ENCODE results near the gene MTA1.

Gene MTA1

DNA sequence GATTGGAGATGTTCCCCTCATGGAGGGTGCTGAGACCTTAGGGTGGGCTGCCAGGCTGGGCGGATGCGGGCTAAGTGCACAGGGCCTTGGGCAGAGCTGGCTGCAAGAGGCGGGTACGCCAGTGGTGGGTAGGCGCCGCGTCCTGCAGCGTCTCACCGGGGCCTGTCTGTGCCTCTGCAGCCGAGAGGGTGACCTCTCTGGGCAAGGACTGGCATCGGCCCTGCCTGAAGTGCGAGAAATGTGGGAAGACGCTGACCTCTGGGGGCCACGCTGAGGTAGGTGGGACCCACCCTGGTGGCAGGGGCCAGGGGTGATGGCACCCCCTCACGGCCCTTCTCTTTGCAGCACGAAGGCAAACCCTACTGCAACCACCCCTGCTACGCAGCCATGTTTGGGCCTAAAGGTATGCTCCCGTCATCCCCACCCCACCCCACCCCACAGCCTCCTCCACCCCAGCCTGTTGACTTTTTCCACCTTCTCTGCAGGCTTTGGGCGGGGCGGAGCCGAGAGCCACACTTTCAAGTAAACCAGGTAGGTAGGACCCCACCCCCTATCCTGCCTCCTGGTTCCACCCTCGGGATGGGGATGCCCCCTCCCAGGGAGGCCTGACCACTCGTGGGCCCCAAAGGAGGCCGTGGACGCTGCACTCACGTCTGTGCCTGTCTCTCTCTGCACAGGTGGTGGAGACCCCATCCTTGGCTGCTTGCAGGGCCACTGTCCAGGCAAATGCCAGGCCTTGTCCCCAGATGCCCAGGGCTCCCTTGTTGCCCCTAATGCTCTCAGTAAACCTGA, 68.6 kb downstream of the MTA1 start:
- no peak for DNase-seq (ENCODE audit: low spot score)

DNA sequence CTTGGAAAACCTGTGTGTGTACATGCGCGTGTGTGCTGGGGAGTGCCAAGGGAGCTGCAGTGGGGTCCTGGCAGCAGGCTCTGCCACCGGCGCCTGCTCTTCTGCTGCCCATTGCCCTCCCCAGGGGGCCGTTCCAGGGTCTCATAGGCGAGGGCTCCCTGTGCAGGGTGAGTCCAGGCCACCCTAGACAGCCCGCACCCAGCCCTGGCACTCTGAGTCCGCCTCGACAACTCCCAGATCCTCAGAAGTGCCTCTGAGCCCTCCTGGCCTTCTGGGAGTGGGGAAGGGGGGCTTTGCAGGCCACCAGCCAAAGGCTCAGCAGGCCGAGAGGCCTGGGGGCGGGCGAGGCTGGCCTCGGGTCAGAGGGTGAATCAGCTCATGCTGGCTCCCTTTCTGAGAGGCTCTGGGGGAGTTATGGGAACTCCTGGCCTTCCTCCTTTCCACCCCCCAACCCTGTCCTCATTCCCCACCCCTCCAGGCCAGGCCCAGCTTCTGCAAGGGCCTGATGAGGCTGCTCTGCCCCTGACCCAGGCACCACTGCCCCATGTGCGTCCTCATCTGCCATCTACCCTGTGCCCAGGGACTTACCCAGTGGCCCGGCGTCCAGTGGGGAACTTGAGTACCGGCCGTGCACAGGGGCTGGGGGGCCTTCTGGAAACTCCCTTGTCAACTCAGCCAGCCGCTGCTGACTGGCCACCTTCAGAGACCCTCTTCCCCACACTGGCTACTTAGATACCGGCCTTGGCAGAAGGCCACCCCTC, 69.3 kb downstream of the MTA1 start:
- DNase-seq (ENCODE audit: low spot score) = no peak

DNA sequence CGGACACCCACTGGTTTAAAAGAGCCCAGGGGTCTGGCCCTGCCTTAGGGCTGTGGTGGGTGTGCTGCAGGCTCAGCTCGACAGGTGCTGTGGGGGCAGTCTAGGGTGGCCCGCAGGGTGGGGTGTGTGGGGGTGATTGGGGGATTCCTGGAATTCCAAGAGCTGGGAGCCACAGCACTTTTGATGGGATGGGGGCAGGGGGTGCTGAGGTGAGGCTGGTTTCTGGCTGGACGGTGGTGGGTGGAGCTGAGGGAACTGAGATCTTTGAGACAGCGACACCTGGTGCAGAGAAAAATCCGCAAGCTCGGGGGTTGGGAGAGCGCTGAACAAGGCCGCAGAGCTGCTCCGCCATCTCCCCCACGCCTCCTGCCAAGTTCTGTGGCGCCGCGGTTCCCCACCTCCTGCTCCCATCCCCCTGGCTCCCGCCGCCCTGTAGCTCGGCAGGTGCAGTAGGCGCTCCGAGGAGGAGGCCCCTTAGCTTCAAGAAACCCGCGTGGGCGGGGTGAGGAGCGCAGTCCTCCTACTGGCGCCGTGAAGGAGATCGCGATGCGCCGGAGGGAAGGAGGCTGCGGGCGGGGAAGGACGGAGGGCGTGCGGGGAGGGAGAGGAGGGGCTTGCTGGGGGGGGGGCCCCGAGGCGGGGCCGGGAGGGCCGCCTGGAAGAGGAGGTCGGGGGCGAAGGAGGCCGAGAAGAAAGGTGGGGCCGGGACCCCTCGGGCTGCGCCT, 70.1 kb downstream of the MTA1 start:
- DNase-seq (ENCODE audit: low spot score) = peak; percentile 91

DNA sequence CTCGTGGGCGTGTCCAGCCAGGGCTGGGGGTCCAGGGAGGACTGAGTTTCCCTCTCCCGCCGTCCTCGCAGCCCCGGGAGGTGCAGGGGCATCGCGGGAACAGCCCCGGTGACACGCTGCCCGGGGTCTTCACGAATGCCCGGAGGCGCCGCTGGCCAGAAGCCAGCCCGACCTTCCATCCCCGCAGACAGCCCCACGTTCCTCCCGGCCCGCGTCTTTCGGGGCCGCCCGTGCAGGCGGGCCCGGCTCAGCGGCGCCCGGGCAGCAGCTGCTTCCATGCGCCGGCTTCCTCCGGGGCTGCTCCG, 70.6 kb downstream of the MTA1 start:
- DNase-seq (ENCODE audit: low spot score) = no peak

DNA sequence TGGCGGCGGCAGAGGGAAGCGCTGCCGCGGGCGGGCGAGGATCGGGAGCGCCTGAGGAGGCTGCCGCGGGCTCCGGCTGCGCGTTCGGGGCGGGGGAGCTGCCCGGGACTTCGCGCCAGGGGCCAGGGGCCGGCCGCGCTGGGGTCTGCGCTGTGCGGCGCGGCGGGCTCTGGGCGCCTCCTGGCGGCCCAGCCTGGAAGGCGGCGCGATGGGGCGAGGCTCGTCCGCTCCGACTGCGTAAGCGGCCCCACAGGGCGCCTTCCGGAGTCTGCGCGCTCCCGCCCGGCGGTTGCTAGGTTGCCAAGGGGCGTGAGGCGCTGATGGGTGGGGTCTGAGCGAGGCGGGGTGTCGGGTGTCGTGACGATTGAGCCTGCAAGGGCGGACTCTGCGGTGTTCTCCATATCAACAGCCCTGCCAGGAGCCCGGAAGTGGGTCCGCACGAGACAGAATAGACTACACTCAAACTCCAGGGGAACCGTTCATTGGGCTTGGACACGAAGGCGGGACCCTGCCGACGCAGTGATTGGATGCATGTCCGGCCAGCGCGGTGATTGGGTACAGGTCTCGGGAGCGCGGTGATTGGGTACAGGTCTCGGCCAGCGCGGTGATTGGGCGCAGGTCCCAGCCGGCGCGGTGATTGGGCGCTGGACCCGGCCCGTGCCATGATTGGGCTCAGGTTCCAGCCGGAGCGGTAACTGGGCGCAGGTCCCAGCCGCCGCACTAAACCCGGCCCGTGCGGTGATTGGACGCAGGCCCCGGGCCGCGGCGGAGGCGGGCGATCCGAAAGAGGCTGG, 71.1 kb downstream of the MTA1 start, which contains the start of gene TEDC1:
Gene TEDC1, plus strand, starts transcription at position 675 of the 794 bp plus-strand sequence. CDS start 130 bp downstream, outside the sequence.
- peak; percentile 99 for DNase-seq (ENCODE audit: low spot score)

DNA sequence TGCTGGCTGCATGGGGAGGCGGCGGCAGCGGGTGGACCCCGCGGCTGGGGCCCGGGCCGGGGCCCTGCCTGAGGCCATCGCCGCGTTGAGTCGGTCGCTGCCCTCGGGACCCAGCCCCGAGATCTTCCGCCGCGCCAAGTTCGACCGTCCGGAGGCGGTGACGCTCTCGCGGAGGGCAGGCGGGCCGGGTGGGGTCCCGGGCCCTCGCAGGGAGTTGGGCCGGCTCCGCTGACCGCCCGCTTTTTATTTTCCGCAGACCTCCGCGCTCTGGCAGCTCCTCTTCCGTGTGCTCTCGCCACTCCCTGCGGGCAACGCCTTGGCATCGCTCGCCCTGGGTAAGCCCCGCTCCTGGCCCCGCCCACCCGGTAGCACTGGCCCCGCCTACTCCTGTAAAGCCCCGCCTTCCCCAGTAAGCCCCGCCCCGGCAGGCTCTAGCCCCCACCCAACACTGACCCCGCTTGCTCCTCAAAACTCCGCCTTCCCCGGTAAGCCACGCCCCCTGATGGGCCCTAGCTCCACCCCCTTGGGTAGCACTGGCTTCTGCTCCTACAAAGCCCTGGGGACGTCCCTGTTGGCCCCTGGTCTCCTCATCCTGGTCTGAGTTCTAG, 71.8 kb downstream of the MTA1 start:
- DNase-seq (ENCODE audit: low spot score) = peak; percentile 90

DNA sequence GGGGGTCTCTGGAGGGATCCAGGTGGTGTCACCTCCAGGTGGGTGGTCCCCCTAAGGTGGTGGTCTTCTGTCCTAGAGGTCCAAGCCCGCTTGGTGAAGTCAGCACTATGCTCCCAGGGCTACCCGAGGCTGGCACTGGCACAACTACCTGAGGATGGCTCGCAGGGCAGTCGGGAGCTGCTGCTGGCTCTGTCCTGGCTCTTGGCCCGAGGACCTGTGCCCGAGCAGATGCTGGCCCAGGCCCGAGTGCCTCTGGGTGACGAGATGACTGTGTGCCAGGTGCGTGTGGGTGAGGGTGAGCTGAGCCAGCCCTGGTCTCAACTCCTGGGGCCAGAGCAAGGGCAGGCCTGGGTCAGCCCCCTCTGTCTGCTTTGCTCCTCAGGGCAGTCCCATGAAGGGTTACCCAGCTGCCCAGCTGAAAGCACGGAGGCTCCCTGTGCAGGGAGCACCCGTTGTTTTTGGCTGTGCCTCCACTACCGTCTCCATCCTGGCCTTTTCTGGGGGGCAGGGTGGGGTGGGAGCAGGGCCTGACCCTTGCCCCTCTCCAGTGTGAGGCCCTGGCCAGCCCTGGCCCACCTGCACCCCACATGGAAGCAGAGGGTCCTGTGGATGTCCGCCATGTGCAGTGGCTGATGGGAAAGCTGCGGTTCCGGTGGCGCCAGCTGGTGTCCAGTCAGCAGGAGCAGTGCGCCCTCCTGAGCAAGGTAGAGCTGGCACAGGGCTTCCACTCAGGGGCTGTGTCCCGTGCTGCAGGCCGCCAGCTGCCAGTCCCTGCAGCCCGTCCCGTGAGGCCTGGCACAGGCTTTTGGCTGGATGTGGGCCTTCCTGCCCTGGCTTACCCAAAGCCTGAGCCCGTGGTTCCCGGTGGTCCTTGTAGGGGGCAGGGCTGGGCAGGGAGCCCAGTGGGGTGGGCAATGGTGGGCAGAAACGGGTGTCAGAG, 72.7 kb downstream of the MTA1 start:
- no peak for DNase-seq (ENCODE audit: low spot score)

DNA sequence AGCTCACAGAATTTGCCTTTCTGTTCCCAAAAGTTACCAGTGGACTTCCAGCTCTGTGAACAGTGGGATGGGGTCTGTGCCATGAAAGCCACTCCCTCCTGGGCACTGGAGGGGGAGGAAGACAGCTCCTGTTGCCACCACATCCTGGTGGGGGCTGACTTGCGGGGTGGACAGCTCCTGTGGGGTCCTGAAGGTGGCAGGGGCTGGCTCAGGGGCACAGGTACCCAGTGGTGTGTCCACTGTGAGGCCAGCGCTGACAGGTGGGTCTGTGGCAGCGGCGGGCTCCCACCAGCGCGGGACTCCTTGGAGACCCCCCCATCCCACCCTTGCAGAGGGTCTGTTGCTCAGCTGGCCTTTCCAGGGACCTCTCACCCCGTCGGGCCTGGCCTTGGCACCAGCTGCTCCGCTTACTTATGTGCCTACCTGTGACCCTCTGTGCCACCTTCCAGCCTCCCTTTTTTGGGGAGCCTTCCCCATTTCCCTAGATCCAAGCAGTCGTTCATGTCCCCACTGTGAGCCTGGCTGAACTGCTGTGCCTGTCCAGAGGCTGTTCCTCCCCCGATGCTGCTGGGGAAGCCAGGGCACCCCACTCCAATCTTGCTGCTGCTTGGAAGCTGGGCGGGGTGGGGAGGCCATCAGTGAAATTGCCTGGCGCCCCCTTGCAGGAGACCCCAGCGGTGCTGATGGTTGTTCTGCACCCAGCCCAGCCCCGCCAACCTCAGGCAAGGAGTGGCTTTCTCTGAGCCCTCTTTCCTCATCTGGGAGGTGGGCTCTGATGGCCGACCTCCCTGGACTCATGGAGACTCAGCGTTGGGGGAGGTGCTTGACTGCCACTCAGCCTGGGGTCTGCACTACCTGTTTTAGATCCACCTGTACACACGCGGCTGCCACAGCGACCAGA, 73.6 kb downstream of the MTA1 start:
- no peak for DNase-seq (ENCODE audit: low spot score)

DNA sequence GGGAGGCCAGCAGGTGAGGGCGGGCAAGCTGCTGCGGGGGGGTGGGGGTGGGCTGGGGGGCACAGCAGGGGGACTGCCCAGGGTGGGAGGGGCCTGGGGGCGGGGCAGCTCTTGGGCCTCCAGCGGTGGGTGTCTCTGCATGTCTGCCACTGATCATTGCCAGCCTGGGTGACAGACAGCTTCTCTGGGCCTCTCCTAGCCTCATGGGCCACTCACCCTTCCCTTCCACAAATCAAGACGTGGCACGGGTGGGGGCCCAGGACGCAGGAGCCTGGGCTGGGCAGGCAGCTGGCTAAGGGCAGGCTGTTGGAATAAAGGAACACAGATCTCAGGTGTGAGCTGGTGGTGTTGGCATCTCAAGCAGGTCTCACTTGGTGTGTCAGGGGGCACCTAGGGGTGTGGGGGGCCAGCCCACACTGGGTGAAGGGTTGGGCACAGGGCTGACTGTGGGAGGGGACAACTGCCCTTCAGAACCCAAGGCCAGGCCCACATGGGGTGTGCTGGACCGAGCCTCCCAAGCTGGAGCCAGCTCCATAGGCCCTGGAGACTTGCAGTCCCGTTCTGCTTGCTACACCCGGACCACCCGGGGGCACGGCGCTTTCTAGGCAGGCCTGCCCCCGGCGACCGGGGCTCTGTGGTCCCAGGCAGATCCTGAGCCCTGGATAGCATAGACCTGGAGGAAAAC, 74.4 kb downstream of the MTA1 start:
- no peak for DNase-seq (ENCODE audit: low spot score)

DNA sequence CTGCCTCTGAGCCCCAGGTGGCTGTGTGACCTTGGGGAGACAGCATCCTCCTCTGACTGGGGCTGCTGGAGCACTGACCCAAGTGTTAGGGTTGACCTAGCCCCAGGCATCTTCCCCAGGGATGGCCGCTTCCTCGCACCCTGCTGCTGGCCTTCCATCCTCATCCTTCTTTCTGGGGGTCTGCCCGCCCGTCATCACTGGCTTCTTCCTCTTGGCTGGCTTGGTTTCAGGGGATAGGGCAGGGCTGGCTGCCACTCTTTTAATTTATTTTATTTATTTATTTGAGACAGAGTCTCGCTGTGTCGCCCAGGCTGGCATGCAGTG, 74.9 kb downstream of the MTA1 start:
- no peak for DNase-seq (ENCODE audit: low spot score)

DNA sequence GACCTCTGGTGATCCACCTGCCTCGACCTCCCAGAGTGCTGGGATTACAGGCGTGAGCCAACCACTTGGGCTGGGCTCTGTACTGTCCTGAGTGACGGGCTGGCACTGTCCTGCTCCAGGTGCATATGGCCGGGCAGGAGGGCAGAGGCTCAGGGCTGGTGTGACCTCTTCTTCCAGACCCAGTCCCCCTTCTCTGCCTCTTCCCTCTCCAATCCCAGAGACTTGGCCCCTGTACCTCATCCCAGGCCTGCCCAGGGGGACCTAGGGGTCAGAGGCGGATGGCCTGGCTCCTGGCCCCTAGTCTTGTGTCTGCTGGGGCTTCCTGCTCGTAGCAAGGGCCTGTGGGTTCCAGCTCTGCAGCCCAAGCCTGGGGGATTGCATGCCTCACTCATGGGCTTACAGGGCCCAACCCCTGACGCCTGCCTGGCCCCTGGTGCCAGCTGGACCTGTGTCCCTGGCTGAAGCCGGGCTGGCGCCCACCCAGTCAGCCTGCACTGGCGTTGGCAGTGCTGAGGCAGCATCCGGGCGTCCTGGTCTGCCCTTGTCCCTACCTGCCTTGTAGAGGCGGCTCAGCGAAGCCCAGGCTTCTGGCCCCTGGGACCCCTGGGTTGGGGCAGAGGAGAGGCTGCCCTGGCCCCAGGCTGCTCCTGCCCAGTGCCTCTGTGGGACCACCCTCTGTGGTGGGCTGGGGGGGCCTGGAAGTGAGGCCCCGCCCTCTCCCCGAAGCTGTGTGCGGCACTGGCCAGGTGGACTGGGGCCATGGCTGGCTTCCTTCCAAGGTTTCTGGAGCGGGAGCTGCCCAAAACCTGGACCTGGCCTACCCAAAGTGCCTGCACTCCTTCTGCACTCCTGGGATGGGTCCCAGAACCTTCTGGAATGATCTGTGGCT, 75.7 kb downstream of the MTA1 start:
- DNase-seq (ENCODE audit: low spot score) = no peak

DNA sequence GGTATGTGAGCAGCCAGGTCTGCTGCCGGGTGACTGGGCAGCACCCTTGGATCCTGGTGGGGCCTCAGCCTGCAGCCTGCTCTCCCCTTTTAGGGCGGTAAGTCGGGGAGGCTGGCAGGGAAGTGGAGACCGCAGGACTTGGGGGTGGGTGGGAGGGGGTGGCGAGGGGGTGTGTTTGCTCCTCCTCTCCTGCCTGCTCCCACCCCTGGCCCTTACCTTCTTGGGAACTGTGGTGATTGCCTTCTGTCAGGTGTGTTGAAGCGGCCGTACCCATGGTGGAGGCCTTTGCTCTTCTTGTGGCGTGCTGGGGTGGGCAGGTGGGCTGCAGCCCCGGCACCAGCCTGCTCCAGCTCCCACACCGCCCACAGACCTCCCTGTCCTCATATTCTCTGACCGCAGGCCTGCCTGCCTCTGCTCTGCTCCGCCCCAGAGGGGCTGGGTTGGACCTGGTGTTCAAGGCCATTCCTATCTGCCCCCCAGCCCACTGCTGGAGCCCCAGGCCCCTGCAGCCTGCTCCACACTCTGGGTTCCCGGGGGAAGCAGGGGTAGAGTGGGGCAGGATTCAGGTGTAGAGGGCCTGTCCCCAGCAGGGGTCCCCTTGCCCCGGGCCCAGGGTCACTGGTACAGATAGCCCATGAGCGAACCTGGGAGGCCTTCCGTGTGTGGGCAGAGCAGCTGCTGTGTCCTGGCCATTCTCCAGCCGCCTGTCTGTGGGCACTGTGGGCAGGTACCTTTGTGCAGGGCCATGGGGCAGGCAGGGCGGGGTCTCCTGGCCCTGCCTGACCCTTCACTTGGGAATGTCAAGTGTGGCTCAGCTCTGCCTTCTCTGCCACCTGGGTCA, 76.6 kb downstream of the MTA1 start:
- DNase-seq (ENCODE audit: low spot score) = no peak

DNA sequence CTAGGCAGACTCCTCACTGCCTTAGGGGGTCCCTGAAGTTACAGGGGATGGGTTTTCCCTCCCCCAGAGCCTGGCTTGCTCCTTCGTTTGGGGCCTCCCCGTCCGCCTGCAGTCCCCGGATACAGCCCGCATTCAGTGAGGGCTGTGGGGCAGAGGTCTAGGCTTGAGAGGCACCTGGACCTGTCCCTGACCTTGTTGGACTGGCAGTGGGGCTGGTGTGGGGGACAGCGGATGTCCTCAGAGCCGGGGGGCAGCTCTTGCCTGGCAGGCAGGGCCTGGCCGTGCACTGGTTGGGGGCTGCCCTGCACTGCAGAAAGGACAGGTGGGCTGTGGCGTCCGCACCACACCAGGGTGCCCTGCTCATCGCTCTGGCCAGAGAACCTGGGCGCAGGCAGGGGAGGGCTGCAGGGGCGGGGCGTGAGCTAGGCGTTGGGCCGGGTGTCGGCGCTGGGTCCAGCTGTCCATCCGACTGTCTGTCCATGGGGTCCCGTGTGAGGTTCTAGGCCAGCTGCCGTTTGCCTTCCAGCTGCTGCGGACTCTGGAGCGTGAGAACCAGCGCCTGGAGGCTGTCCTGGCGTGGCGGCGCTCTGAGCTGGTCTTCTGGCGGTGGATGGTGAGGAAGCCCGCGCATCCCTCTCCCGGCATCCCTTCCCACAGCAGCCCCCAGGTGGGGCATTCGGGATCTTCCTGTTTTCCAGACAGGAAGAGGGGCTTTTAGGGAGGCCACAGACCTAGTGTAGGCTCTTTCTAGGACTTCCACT, 77.4 kb downstream of the MTA1 start:
- no peak for DNase-seq (ENCODE audit: low spot score)

DNA sequence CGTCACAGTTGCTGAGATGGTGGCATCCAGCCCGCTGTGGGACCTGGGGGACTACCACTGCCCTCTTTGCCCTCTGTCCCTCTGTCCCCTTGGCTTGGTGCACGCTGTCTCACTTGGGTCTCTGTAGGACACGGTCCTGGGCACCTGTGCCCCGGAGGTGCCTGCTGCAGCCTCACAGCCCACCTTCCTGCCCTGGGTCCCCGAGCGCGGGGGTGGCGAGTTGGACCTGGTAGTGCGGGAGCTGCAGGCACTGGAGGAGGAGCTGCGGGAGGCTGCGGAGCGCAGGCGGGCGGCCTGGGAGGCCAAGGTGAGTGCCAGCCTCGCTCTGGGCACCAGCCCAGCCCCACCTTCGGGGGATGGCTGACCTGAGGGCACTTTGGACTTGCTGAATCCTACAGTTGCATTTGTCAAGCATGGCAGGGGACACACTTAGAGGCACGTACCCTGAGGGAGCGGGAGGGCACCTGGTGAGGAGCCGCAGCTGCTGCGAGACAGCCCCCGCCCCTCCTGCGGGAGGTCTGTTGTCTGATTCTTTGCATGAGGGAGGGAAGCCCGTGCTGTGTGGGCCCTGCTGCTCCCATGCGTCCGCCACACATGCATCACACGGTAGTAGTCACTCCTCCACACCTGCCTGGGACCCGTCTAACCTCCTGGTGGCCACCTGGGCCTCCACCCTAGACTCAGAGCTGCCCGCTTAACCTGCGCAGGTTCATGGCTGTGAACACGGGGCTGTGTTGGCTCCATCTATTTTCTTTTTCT, 78.2 kb downstream of the MTA1 start:
- no peak for DNase-seq (ENCODE audit: low spot score)

DNA sequence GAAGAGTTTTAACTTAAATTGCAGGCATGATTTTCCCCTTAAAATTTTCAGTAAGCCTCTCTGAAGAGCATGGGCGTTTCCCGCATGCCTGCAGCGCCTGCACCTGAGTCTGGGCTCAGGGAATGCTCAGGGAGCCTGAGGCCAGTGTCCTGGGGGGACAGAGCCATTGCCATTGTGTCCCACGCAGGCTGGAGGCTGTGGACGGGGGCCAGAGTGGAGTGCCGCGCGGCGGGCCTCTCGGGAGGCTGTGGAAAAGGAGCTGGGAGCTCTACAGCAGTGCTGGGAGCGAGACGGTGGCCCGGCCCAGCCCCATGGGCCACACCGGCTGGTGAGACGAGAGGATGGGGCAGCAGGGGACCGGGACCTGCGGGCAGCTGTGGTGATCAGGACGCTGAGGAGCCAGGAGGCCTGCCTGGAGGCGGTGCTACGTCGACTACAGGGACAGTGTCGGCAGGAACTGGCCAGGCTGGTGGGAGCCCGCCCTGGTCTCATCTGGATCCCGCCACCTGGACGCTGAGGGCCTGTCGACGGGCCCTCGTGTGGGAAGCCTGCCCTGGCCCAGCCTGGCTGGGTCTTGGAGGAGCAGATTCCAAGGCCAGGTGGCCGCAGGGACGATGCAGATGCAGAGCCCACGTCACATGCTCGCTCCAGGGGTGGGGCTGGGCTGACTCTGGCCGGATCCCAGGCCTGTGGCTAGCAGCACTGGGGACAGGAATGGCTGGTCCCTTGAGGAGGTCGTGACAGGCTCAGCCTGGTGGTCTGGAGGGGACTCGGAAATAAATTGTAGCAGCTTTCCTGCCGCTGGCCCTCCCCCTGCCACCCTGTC, 79.0 kb downstream of the MTA1 start:
- DNase-seq (ENCODE audit: low spot score) = no peak
